Fibroblast of lung (primary cell): ENCODE measurements around the gene IL17RB. TPM values are rescaled to one million over a fixed set of nuclear protein-coding genes. Genes with fewer than 3 reads are reported as not detected.

ENCODE experiments used
- DNase-seq, 2 donors: peaks; one replicate each; pipeline versions ENCODE4 v3.0.0 to v3.0.0-alpha.2; 2010; ENCODE audit warnings: low read depth in 2 of 2
- H2AFZ ChIP-seq: 2 replicates; pipeline ENCODE4 v1.5.1; 2012; ENCODE audit warnings: low read length, control low read depth, inconsistent platforms
- H3K27ac ChIP-seq: 2 replicates; pipeline ENCODE4 v1.5.1; 2011; ENCODE audit warnings: low read length, control low read depth; ENCODE audit not compliant: insufficient read depth
- H3K27me3 ChIP-seq: 2 replicates; pipeline ENCODE4 v1.5.1; 2011; ENCODE audit warnings: mild to moderate bottlenecking, low read length; ENCODE audit not compliant: control insufficient read depth, insufficient read depth
- H3K36me3 ChIP-seq: 2 replicates; pipeline ENCODE4 v1.5.1; 2011; ENCODE audit warnings: low read length; ENCODE audit not compliant: control insufficient read depth, insufficient read depth
- H3K4me1 ChIP-seq: 2 replicates; pipeline ENCODE4 v1.5.1; 2011; ENCODE audit warnings: low read length; ENCODE audit not compliant: control insufficient read depth, insufficient read depth; ENCODE audit errors: extremely low read depth
- H3K4me2 ChIP-seq: 2 replicates; pipeline ENCODE4 v1.5.1; 2011; ENCODE audit warnings: low read length, control low read depth; ENCODE audit not compliant: insufficient read depth; ENCODE audit errors: extremely low read depth
- H3K4me3 ChIP-seq, 4 experiments: fragments of 200-600 bp in 1 of 4; sonication (generic) in 1 of 4; replicated peaks in 1 of 4; 2 replicates each; pipeline ENCODE4 v1.5.1; 2011 to 2016; ENCODE audit warnings: low read length in 4 of 4, low read depth in 3 of 4, mild to moderate bottlenecking in 3 of 4, control low read depth in 2 of 4, inconsistent platforms in 1 of 4, mixed read lengths in 1 of 4; ENCODE audit not compliant: insufficient read depth in 1 of 4; ENCODE audit errors: control extremely low read depth in 1 of 4
- H3K79me2 ChIP-seq: 2 replicates; pipeline ENCODE4 v1.5.1; 2012; ENCODE audit warnings: mild to moderate bottlenecking, low read length, inconsistent platforms; ENCODE audit not compliant: control insufficient read depth, insufficient read depth
- H3K9ac ChIP-seq: 2 replicates; pipeline ENCODE4 v1.5.1; 2011; ENCODE audit warnings: mild to moderate bottlenecking, low read length, control low read depth; ENCODE audit not compliant: insufficient read depth
- H3K9me3 ChIP-seq: 2 replicates; pipeline ENCODE4 v1.5.1; 2012; ENCODE audit warnings: low read depth, low read length; ENCODE audit not compliant: control insufficient read depth, insufficient read depth
- H4K20me1 ChIP-seq: 2 replicates; pipeline ENCODE4 v1.5.1; 2011; ENCODE audit warnings: low read length; ENCODE audit not compliant: control insufficient read depth, insufficient read depth; ENCODE audit errors: extremely low read depth
- EZH2 ChIP-seq: IDR thresholded peaks from 2 replicates; pipeline ENCODE4 v1.5.1; 2012; ENCODE audit warnings: low read length, control low read depth, mild to moderate bottlenecking; ENCODE audit errors: missing control alignments
- polyA plus RNA-seq, 2 donors: library from polyadenylated mRNA; depleted of rRNA in 1 of 2; stranded (reverse) in 1 of 2; unstranded in 1 of 2; fragments of >200 nt; gene quantifications; 2 replicates each; pipeline ENCODE4 v1.2.1, GENCODE V29; 2011 to 2012; ENCODE audit warnings: missing spikeins in 1 of 2
- total RNA-seq: library from RNA; depleted of rRNA; stranded (reverse); fragments of >200 nt; gene quantifications from 2 replicates; pipeline ENCODE4 v1.2.1, GENCODE V29; 2014
- TF ChIP-seq, protein P1 (sequence below), 2 donors: IDR thresholded peaks in 1 of 2; conservative IDR thresholded peaks in 1 of 2; 1 replicate in 1 of 2; 2 replicates in 1 of 2; pipeline ENCODE4 v1.5.1; 2011 to 2012; ENCODE audit warnings: low read length in 2 of 2, control low read depth in 1 of 2, inconsistent platforms in 1 of 2, low read depth in 1 of 2, mild to moderate bottlenecking in 1 of 2

The IL17RB gene
- total and polyA plus RNA-seq, 2 donors (not counting 1 experiment from before 2014, with no cell fraction given): 0.32 to 0.33 TPM

DNA sequence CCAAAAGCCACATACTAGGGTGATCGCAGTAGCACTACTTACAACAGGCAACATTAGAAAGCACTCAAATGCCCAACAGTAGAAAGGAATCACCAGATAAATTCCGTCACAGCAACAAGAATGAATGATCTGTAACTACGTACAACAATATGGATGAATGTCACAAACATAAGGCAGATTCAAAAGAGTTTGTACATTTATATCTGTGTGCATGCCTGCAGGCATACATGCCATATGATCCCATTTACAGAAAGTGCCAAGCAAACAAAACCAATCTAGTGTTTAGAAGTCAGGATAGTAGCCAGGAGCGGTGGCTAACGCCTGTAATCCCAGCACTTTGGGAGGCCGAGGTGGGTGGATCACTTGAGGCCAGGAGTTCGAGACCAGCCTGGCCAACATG lies 3.5 kb downstream of the IL17RB start:
- no peaks in the 10 kb centered on the region for H4K20me1 ChIP-seq
- DNase-seq: no peak
- no peak overlapping the region for H3K4me2 ChIP-seq
- H3K27me3 ChIP-seq: peaks cover 30% of the 10 kb centered on the region
- no peaks in the 10 kb centered on the region for H3K9me3 ChIP-seq
- no peaks in the 10 kb centered on the region for H3K79me2 ChIP-seq
- no peak overlapping the region for H3K27ac ChIP-seq
- H3K4me1 ChIP-seq: no peaks in the 10 kb centered on the region
- no peak overlapping the region for H3K4me3 ChIP-seq
- TF ChIP-seq, protein P1, sequence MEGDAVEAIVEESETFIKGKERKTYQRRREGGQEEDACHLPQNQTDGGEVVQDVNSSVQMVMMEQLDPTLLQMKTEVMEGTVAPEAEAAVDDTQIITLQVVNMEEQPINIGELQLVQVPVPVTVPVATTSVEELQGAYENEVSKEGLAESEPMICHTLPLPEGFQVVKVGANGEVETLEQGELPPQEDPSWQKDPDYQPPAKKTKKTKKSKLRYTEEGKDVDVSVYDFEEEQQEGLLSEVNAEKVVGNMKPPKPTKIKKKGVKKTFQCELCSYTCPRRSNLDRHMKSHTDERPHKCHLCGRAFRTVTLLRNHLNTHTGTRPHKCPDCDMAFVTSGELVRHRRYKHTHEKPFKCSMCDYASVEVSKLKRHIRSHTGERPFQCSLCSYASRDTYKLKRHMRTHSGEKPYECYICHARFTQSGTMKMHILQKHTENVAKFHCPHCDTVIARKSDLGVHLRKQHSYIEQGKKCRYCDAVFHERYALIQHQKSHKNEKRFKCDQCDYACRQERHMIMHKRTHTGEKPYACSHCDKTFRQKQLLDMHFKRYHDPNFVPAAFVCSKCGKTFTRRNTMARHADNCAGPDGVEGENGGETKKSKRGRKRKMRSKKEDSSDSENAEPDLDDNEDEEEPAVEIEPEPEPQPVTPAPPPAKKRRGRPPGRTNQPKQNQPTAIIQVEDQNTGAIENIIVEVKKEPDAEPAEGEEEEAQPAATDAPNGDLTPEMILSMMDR (conservative IDR thresholded peaks at IDR 0.05 in 1 of 2, IDR thresholded peaks at IDR 0.05 in 1 of 2; ENCODE audit: low read depth in 1 of 2, low read length in 2 of 2): no peak
- TF ChIP-seq EZH2: no peak
- H2AFZ ChIP-seq: no peak overlapping the region
- H3K36me3 ChIP-seq: no peaks in the 10 kb centered on the region
- no peak overlapping the region for H3K9ac ChIP-seq

GRCh38 chr3:53850895-53851294 lies 4.5 kb downstream of the IL17RB start:
- H3K36me3 ChIP-seq: no peaks in the 10 kb centered on the region
- H3K27ac ChIP-seq: no peak overlapping the region
- H3K79me2 ChIP-seq: no peaks in the 10 kb centered on the region
- no peaks in the 10 kb centered on the region for H4K20me1 ChIP-seq
- no peak overlapping the region for H3K4me3 ChIP-seq
- H3K4me2 ChIP-seq: no peak overlapping the region
- TF ChIP-seq, protein P1 (conservative IDR thresholded peaks at IDR 0.05 in 1 of 2, IDR thresholded peaks at IDR 0.05 in 1 of 2; ENCODE audit: low read depth in 1 of 2, low read length in 2 of 2): no peak
- TF ChIP-seq EZH2: no peak
- H2AFZ ChIP-seq: no peak overlapping the region
- no peaks in the 10 kb centered on the region for H3K4me1 ChIP-seq
- DNase-seq: peak; percentile 18 to 64
- H3K9ac ChIP-seq: no peak overlapping the region
- H3K27me3 ChIP-seq: peaks cover 23% of the 10 kb centered on the region
- H3K9me3 ChIP-seq: no peaks in the 10 kb centered on the region

- H3K27me3 ChIP-seq: no peaks in the 10 kb centered on the region
- H3K4me2 ChIP-seq: no peak overlapping the region
- H3K27ac ChIP-seq: no peak overlapping the region
- H3K79me2 ChIP-seq: no peaks in the 10 kb centered on the region
- H3K4me3 ChIP-seq: no peak overlapping the region
- no peak overlapping the region for H2AFZ ChIP-seq
- no peaks in the 10 kb centered on the region for H3K9me3 ChIP-seq
- H3K4me1 ChIP-seq: no peaks in the 10 kb centered on the region
- no peak overlapping the region for H3K9ac ChIP-seq
- no peaks in the 10 kb centered on the region for H3K36me3 ChIP-seq
- TF ChIP-seq, protein P1 (conservative IDR thresholded peaks at IDR 0.05 in 1 of 2, IDR thresholded peaks at IDR 0.05 in 1 of 2; ENCODE audit: low read depth in 1 of 2, low read length in 2 of 2): no peak
- no peak for TF ChIP-seq EZH2
- H4K20me1 ChIP-seq: no peaks in the 10 kb centered on the region
- DNase-seq: no peak
These were observed 10.6 kb downstream of the IL17RB start for GRCh38 chr3:53856964-53857363.
